Stimulated activated naive B cell treated with anti-CD40 and anti-IgM and Interleukin-4, amounts not matched to agents 10 μg/mL and 1 μg/mL and 100 μg/mL, for 72 hours (primary cell): ENCODE measurements around the gene PTPN7.

Experiments
- ATAC-seq, 2 donors: fragments of 150-1000 bp; cut with Tn5 transposase; replicated peaks; 2 replicates each; pipeline ENCODE4 v1.10.0; 2021; ENCODE audit warnings: moderate library complexity in 1 of 2
- DNase-seq: peaks from one replicate; pipeline ENCODE4 v3.0.0; 2021
- H3K27ac Mint-ChIP-seq: one replicate; pipeline ENCODE4 v1.8.0; 2022; ENCODE audit warnings: mild to moderate bottlenecking, mixed read lengths
- H3K27me3 Mint-ChIP-seq, 2 donors: one replicate each; pipeline ENCODE4 v1.8.0; 2022; ENCODE audit warnings: mixed read lengths in 2 of 2
- H3K36me3 Mint-ChIP-seq, 2 donors: one replicate each; pipeline ENCODE4 v1.8.0; 2022; ENCODE audit warnings: mixed read lengths in 2 of 2, mild to moderate bottlenecking in 1 of 2
- H3K4me1 Mint-ChIP-seq, 2 donors: one replicate each; pipeline ENCODE4 v1.8.0; 2022; ENCODE audit warnings: mixed read lengths in 2 of 2, mild to moderate bottlenecking in 1 of 2
- H3K4me3 Mint-ChIP-seq, 2 donors: one replicate each; pipeline ENCODE4 v1.8.0; 2022; ENCODE audit warnings: mild to moderate bottlenecking in 2 of 2, mixed read lengths in 2 of 2, moderate library complexity in 1 of 2
- H3K9me3 Mint-ChIP-seq, 2 donors: one replicate each; pipeline ENCODE4 v1.8.0; 2022; ENCODE audit warnings: mixed read lengths in 2 of 2, mild to moderate bottlenecking in 1 of 2

Gene PTPN7

DNA sequence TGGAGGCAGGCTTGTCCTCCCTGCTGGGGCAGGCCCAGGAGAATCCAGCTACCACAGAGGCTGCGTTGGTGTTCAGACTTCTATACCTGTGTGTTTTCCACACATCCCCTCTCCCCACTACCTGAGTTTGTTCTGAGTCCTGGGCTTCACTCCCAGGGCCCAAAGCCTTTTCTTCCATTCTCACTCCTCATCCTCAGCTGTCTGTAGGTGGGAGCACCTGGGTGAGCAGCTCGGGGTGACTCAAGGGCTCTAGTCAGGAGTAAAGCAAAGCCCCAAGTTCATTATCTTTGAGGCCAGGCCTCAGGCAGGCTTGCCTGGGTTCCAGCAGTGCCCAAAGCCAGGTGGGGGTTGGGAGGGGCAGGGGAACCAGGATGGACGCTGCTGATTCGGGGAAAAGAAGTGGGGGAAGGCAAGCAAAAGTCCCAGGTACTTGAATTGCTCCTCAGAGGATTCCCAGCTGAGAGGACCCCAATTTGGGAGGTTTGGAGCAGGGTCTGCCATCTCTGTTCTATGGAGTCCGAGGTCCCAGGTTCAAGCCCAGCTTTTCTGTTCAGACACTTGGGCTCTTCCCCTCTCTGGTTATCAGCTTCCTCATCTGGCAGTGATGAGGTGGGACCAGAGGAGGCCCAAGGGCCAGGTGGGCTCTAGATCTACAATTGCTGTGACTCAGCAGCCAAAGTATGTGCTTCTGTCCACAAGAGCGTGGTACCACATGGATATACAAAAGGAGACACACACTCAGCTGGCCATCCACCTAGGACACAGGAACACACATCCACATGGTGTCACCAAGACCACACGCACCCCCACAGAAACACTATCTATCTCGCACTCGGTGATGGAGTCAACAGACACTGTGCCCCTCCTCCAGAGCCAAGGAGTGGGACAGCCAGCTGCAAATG lies 5.8 kb upstream of the PTPN7 start:
- no peak for DNase-seq
- peaks cover 10 to 16% of the 10 kb centered on the region in 2 donors for H3K27me3 Mint-ChIP-seq
- H3K27ac Mint-ChIP-seq, result no peak overlapping the region
- H3K9me3 Mint-ChIP-seq, result no peaks in the 10 kb centered on the region
- H3K36me3 Mint-ChIP-seq, result no peaks in the 10 kb centered on the region
- no peak for ATAC-seq
- H3K4me1 Mint-ChIP-seq, result peaks cover 39 to 62% of the 10 kb centered on the region in 2 donors
- peak overlapping the region in 1 of 2 donors; percentile 7 for H3K4me3 Mint-ChIP-seq

DNA sequence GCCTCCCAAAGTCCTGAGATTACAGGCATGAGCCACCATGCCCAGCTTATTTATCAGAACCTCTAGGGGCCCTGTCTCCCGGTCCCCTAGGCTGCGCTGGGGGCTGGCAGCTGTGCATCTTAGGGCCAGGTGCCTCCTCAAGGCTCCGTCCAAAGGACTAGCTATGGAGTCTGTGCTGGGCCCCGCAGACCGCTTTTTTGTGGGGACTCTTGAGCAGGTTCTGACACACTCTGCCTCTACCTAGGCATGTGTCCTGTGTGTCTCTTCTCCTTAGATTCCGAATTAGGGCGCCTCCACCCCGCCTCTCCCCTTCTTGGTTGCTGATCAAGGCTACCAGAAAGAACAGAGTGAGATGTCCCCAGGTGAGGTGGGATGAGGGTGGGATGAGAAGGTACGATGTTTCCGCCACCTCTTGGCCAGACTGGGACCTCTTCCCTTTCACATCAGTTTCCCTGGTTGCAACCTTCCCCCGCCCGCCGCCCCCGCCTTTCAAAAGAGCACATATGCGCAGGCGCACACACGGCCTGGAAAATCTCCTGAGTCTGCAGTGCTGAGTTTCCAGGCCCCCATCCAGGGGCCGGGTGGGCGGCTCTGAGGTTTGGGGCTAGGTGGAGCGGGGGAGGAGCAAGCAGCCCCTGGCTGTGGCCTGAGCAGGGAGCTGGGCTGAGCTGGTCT lies 5.0 kb upstream of the PTPN7 start:
- H3K27ac Mint-ChIP-seq, result no peak overlapping the region
- peaks cover 45 to 70% of the 10 kb centered on the region in 2 donors for H3K4me1 Mint-ChIP-seq
- H3K36me3 Mint-ChIP-seq, result peaks cover 0 to 2% of the 10 kb centered on the region in 2 donors
- DNase-seq (no peak), ATAC-seq (no peak)
- H3K9me3 Mint-ChIP-seq, result no peaks in the 10 kb centered on the region
- peaks cover 10 to 16% of the 10 kb centered on the region in 2 donors for H3K27me3 Mint-ChIP-seq
- peak overlapping the region; percentile 65 to 66 for H3K4me3 Mint-ChIP-seq

DNA sequence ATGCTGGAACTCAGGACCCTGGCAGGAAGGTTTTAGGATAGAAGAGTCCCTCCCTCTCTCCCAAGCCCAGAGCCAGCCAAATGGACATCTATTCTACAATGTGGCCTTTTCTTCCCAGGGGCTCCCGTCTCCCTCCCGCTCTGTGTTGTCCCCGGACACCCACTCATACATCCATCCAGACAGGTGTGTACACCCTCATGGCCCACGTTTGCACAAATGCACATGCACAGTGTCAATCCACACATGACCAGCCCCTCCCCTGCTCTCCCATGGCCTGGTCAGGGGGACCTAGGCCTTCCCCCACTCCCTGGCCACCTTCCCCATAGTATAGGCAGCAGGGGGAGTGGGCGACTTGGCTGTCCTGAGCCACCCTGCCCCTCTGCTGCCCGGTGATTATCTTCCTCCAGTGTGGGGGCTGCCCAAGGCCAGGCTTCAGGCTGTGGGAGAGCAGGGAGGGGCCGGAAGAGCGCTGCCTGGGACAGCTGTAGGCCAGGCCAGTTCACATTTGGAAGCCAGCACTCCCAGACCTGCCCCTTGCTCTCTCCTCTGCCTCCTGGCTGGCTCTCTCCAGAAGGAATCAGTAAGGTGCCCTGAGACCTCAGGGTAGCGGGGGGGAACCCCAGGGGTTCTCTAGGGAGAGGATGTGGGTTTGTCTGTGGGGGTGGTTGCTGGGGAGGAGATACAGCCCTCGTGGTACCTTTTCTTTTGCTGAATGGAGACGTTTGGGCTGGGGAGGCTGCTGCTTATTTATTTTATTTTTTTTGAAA lies 4.1 kb upstream of the PTPN7 start:
- DNase-seq, result peak; percentile 80
- Mint-ChIP-seq H3K36me3 (peaks cover 3 to 5% of the 10 kb centered on the region in 2 donors), H3K27me3 (peaks cover 10 to 16% of the 10 kb centered on the region in 2 donors), H3K9me3 (no peaks in the 10 kb centered on the region), H3K4me3 (peak overlapping the region; percentile 65 to 66), H3K27ac (peak overlapping the region; percentile 67), H3K4me1 (peaks cover 50 to 80% of the 10 kb centered on the region in 2 donors)
- ATAC-seq, result peak; percentile 70 to 74

DNA sequence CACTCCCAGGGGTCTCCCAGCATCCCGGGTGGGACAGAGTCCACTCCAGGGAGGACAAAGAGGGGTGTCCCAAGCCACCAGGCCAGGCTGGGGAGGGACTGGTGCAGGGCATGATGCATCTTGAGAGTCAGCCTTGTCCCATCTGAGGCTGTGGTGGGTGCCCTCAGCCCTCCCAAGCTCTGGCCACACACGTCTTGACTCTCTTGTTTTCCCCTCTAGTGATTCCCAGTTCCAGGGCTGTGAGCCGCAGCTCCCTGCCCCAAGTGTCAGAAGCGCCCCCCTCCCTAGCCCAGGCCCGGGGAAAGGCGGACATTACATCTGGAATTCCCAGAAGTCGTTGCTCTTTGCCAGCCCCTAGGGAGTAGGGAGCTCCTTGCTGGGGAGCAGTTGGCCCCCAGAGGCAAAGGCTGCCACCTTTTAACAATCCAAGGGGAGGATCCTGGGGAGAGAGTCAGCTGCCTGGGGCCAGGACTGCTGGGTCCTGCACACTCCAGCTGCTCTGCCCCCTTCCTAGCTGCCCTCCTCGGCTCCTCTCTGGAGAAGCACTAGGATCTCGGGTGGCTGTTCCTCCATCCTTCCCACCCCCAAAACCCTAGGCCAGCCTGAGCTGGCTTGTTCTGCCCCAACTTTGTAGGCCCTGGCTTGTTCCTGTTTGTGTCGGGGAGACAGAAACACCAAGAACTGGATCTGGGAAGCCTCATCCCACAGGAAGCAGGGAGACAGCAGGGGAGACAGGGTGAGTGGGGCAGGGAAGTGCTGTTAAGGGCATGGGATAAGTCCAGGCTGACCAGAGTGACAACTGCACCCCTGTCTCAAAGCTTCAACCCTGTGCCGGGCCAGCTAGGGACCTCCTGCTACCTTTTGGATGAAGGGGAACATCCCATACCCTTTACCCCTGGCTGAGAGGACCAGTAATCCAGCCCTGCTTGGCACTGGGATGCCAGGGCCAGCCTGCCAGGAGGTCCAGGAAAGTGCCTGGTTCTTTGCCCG lies 3.2 kb upstream of the PTPN7 start:
- H3K27me3 Mint-ChIP-seq, result peaks cover 10 to 16% of the 10 kb centered on the region in 2 donors
- peaks cover 58 to 89% of the 10 kb centered on the region in 2 donors for H3K4me1 Mint-ChIP-seq
- H3K27ac Mint-ChIP-seq, result peak overlapping the region; percentile 87
- DNase-seq (no peak), ATAC-seq (no peak)
- H3K4me3 Mint-ChIP-seq, result peak overlapping the region in 1 of 2 donors; percentile 72
- no peaks in the 10 kb centered on the region for H3K9me3 Mint-ChIP-seq
- peaks cover 11 to 14% of the 10 kb centered on the region in 2 donors for H3K36me3 Mint-ChIP-seq

DNA sequence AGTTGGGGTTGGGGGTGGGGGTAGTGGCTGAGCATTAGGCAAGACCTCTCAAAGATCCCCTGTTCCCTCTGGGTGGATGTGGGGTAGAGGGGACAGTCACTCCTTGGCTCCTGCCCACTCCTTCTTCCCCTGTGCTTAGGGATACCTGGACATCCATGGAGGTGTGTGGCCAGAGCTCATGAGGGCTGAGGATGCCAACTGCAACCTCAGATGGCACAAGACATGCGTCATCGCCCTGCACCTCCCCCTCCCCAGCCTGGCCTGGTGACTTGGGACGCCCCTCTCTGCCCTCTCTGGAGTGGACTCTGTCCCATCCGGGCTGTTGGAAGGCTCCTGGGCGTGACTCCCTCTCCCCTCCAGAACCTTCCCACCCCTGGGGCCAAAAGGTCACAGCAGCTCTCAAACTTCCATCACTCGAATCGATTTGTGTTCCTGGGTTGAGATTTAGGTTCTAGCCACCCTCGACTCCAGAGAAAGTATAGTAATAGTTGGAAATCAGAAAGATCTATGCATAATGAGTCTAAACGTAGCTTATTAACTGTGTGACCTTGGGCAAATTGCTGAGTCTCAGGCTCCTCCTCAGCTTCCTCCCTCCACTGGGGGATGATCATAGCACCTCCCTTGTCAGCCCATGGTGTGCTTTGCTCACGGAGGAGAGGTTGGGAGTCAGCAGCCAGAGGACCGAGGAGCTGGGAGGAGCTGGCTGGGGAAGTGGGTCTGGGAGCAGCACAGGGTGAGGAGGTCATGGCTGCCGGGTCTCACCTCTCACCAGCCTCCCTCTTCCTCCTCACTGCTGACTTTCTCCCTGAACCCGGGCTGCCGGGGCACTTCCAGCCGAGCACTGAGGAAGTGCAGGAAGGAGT lies 2.2 kb upstream of the PTPN7 start:
- DNase-seq, result no peak
- Mint-ChIP-seq H3K9me3 (no peaks in the 10 kb centered on the region), H3K4me1 (peaks cover 58 to 98% of the 10 kb centered on the region in 2 donors), H3K27ac (peak overlapping the region; percentile 87), H3K36me3 (peaks cover 15 to 20% of the 10 kb centered on the region in 2 donors), H3K27me3 (peaks cover 5 to 7% of the 10 kb centered on the region in 2 donors), H3K4me3 (peak overlapping the region; percentile 64 to 93)
- ATAC-seq, result no peak

DNA sequence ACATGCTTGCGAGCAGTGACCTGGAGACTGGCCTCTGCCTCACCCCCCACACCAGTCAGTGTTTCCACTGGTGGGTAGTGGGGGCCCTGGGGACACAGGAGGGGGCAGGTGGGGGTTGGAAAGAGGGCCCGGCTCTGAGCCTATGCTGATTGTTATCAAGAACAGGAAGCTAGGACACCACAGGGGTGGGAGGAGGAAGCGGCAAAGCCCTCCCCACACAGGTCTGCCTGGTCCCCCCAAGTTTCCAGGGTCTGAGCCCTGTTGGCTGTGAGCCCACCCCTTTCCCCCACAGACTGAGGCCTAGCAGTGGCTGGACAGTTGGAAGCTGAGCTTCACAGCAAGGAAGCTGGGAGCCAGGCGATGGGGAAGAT lies 1.6 kb upstream of the PTPN7 start:
- ATAC-seq, result peak; percentile 48 to 52
- Mint-ChIP-seq H3K4me3 (peak overlapping the region; percentile 93 to 96), H3K27ac (peak overlapping the region; percentile 47), H3K27me3 (peaks cover 0 to 1% of the 10 kb centered on the region in 2 donors), H3K4me1 (peaks cover 58 to 98% of the 10 kb centered on the region in 2 donors), H3K36me3 (peaks cover 21 to 23% of the 10 kb centered on the region in 2 donors), H3K9me3 (no peaks in the 10 kb centered on the region)
- DNase-seq, result peak; percentile 62

DNA sequence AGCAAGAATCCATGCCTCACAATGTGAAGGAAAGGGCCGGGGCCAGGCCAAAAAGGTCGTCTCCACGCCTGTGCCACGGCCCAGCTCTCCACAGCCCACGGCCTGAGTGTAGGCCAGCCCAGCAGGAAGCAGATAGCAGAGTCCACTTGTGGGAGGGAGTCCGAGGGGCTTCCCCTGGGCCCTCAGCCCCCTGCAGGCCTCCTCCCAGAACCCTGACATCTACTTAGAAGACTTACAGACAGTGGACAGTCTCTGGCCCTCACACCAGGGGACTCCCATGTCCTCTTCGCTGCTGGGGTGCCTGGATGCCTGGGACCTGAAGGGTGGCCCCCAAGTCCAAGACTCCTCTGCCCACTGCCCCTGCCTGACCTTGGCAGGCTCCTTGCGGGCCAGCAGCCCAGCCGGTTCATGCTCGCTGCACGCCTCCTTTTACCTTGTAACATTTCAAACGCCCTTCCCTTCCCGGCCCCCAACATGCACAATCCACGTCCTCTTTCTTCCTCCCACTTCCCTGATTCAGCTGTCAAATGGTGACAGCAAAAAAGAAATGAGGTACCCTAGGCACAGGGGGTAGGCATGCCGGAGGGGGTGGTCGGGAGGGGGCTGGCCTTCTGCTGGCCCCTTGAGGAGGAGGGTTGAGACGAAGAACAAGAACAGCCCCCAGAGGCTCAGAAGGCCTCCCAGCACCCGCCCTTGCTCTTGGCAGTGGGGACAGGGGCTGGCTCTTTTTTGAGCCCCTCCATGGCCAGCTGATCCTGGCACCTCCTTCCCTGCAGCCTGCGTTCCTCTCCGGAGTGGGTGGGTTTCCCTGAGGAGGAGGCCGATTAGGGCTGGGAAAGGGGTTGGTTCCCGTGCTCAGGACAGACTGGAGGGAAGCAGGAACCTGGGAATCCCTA lies 997 bp upstream of the PTPN7 start:
- peak; percentile 2 to 5 for ATAC-seq

DNA sequence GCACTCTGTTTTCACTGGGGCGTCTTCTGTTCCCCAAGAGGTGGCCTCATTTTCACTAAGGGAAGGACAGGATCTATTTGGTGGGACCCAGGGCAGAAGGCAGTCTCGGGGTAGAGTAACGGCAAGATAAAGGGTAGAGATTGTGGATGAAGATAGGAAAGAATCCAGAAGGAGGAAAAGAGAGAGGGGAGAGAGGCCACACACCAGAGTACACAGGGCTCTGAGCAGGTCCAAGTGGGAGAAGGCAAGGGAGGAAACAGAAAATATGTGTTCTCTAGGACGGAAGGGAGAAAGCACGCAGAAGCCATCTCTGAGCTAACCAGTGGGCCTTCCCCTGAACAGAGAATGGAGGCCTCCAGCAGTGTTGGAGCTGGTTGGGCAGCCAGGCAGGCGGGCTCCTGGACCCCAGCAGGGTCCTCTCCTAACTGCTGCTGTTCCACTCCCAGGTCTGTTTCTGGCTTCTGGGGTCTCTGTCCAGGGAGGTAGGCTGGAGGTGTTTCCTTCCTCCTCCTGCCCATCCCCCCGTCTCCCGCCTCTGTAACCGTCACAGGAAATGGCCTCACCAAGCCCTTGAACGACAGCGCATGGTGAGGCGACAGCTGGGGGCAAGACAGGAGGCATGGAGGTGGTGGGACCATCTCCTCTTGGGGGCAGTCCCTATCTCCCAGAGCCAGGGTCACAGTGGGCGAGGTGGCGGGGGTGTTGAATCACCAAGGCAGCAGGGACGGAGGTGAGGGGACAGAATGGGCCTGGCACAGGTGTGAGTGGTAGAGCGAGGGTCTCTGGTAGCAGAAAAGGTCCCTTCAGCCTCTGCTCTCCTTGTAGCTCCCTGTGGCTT lies 649 bp downstream of the PTPN7 start:
- peak overlapping the region; percentile 99 for H3K27ac Mint-ChIP-seq
- H3K4me3 Mint-ChIP-seq, result peak overlapping the region; percentile 93 to 96
- peak; percentile 31 to 32 for ATAC-seq
- H3K9me3 Mint-ChIP-seq, result no peaks in the 10 kb centered on the region
- peak; percentile 56 for DNase-seq
- no peaks in the 10 kb centered on the region for H3K27me3 Mint-ChIP-seq
- peaks cover 28 to 37% of the 10 kb centered on the region in 2 donors for H3K36me3 Mint-ChIP-seq
- peaks cover 53 to 81% of the 10 kb centered on the region in 2 donors for H3K4me1 Mint-ChIP-seq

More for the DNA sequence above, 997 bp upstream of the PTPN7 start:
- Mint-ChIP-seq H3K9me3 (no peaks in the 10 kb centered on the region), H3K27ac (peak overlapping the region; percentile 99), H3K36me3 (peaks cover 22 to 23% of the 10 kb centered on the region in 2 donors), H3K27me3 (no peaks in the 10 kb centered on the region), H3K4me3 (peak overlapping the region; percentile 93 to 96), H3K4me1 (peaks cover 55 to 92% of the 10 kb centered on the region in 2 donors)
- DNase-seq, result no peak

DNA sequence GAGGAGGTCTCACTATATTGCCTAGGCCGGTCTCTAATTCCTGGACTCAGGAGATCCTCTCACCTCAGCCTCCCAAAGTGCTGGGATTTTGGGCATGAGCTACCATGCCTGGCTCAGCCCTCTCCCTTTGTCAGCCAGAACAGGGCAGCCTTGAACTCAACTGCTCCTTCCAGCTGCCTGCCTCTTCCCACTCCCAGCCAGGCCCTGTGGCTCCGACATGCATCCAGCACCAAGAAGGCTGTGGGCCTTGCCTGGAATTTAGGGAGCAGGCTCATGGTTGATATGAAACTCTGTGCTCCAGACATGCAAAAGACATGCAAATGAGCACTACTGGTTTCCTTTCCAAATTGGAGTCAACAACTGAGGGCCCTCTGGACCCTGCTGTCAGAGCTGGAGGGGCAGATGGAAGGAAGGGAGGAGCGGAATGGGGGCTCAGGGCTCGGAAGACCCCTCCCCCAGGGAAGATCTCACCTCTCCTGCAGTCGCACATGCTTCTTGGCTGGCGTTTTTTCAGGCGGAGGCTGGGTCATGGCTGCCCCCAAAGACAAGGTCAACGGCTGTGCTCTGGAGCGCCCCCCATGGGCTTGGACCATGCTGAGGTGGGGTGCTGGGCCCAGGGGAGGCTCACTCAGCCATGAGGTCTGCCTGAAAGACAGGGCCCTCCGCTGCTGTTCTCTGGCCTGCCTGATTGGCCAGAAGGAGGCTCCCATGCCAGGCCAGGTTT lies 1.4 kb downstream of the PTPN7 start:
- ATAC-seq (no peak), DNase-seq (no peak)
- Mint-ChIP-seq H3K9me3 (no peaks in the 10 kb centered on the region), H3K27me3 (no peaks in the 10 kb centered on the region), H3K36me3 (peaks cover 31 to 41% of the 10 kb centered on the region in 2 donors), H3K4me3 (peak overlapping the region; percentile 93 to 96), H3K27ac (peak overlapping the region; percentile 99), H3K4me1 (peaks cover 48 to 76% of the 10 kb centered on the region in 2 donors)

DNA sequence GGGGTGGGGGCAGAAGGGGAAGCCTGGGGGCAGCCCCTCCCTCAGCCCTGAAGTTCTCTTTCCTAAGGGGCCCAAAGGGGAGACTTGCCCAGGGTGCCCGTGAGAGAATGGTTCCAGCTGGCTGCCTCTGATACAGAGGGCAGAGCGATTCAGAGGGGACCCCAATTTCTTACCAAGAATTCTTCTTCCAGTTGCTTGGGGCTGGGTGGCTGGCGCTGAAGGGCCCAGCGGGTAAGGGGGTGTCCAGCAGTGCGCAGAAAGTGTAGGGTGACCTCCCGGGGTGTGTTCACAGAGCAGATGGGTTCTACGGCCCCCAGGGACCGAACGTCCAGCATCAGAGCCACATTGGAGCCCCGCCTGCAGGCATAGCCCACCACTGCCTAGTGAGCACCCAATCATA lies 2.5 kb downstream of the PTPN7 start:
- Mint-ChIP-seq H3K4me1 (peaks cover 43 to 65% of the 10 kb centered on the region in 2 donors), H3K4me3 (no peak overlapping the region), H3K27me3 (no peaks in the 10 kb centered on the region), H3K9me3 (no peaks in the 10 kb centered on the region), H3K36me3 (peaks cover 38 to 48% of the 10 kb centered on the region in 2 donors), H3K27ac (no peak overlapping the region)
- no peak for ATAC-seq
- DNase-seq, result no peak
